GM12878 (cell line): ENCODE results near the gene UBE2E3. TPM values are rescaled to one million over a fixed set of nuclear protein-coding genes. Genes with fewer than 3 reads are reported as not detected.

Experiments used
- BCLAF1 ChIP-seq: fragments of 450-650 bp; IDR thresholded peaks from 2 replicates; pipeline ENCODE4 v1.6.1; 2017; ENCODE audit warnings: antibody characterized with exemption, mild to moderate bottlenecking, moderate library complexity
- CBFB ChIP-seq: IDR thresholded peaks from 2 replicates; pipeline ENCODE4 v1.6.1; 2016; ENCODE audit warnings: antibody characterized with exemption, low read depth
- KDM1A ChIP-seq: fragments of 200-600 bp; sonication (generic); IDR thresholded peaks from 2 replicates; pipeline ENCODE4 v1.6.1; 2016; ENCODE audit warnings: borderline replicate concordance
- MXI1 ChIP-seq: fragments of 150-350 bp; IDR thresholded peaks from 2 replicates; pipeline ENCODE4 v1.6.1; 2011; ENCODE audit warnings: low read depth, mild to moderate bottlenecking, inconsistent platforms, low read length, improper control_type of control experiment
- NFXL1 ChIP-seq: fragments of 450-650 bp; IDR thresholded peaks from 2 replicates; pipeline ENCODE4 v1.6.1; 2017; ENCODE audit warnings: antibody characterized with exemption, mild to moderate bottlenecking, borderline replicate concordance
- POU2F2 ChIP-seq: IDR thresholded peaks from 3 replicates; pipeline ENCODE4 v1.6.1; 2011; ENCODE audit warnings: low read depth, mild to moderate bottlenecking, low read length, borderline replicate concordance
- SMARCA5 ChIP-seq: fragments of 450-650 bp; IDR thresholded peaks from 2 replicates; pipeline ENCODE4 v1.6.1; 2017; ENCODE audit warnings: mild to moderate bottlenecking
- SREBF2 ChIP-seq: IDR thresholded peaks from 2 replicates; pipeline ENCODE4 v1.6.1; 2012; ENCODE audit warnings: mild to moderate bottlenecking, low read length
- STAT3 ChIP-seq: IDR thresholded peaks from 2 replicates; pipeline ENCODE4 v1.6.1; 2011; ENCODE audit warnings: low read depth, low read length, improper control_type of control experiment
- TAF1 ChIP-seq: IDR thresholded peaks from 2 replicates; pipeline ENCODE4 v1.6.1; 2011; ENCODE audit warnings: mild to moderate bottlenecking, low read depth, low read length, borderline replicate concordance
- TBL1XR1 ChIP-seq: IDR thresholded peaks from 2 replicates; pipeline ENCODE4 v1.6.1; 2012; ENCODE audit warnings: low read depth, low read length, improper control_type of control experiment
- TCF12 ChIP-seq: IDR thresholded peaks from 2 replicates; pipeline ENCODE4 v1.6.1; 2011; ENCODE audit warnings: low read depth, mild to moderate bottlenecking, low read length
- TCF3 ChIP-seq: IDR thresholded peaks from 2 replicates; pipeline ENCODE4 v1.6.1; 2012; ENCODE audit warnings: low read depth, mild to moderate bottlenecking, low read length, borderline replicate concordance; ENCODE audit not compliant: insufficient read depth
- YBX1 ChIP-seq: fragments of 450-650 bp; IDR thresholded peaks from 2 replicates; pipeline ENCODE4 v1.6.1; 2016; ENCODE audit warnings: antibody characterized with exemption
- ZBED1 ChIP-seq: IDR thresholded peaks from 2 replicates; pipeline ENCODE4 v1.6.1; 2016; ENCODE audit warnings: borderline replicate concordance
- ZBTB40 ChIP-seq: fragments of 450-650 bp; IDR thresholded peaks from 2 replicates; pipeline ENCODE4 v1.6.1; 2016; ENCODE audit warnings: mild to moderate bottlenecking, moderate library complexity, borderline replicate concordance
- ZNF274 ChIP-seq: IDR thresholded peaks from one replicate; pipeline ENCODE4 v1.8.0; 2011; ENCODE audit not compliant: insufficient read length, insufficient read depth
- ZNF592 ChIP-seq: fragments of 450-650 bp; IDR thresholded peaks from 2 replicates; pipeline ENCODE4 v1.6.1; 2017; ENCODE audit warnings: mild to moderate bottlenecking, moderate library complexity
- polyA plus RNA-seq, 11 experiments: library from polyadenylated mRNA; depleted of rRNA in 4 of 11; unstranded in 6 of 11; stranded (reverse) in 5 of 11; fragments of >200 nt; fragmentation: Nextera tagmentation in 4 of 11; fragmentation: Illumina TruSeq in 1 of 11; extraction: Ambion mirVana in 4 of 11; extraction: Trizol in 1 of 11; gene quantifications; 1 replicate in 1 of 11; 2 replicates in 10 of 11; pipeline versions ENCODE4 v1.2.1 to v1.2.3, GENCODE V29; 2011 to 2016; ENCODE audit warnings: inconsistent platforms in 2 of 11, missing spikeins in 2 of 11, low read depth in 1 of 11
- total RNA-seq, 4 experiments: library from RNA; depleted of rRNA in 3 of 4; stranded (reverse); fragments of >200 nt in 3 of 4; fragmentation: Illumina TruSeq in 1 of 4; extraction: Trizol in 1 of 4; gene quantifications; 2 replicates each; pipeline versions ENCODE4 v1.2.1 to v1.2.3, GENCODE V29; 2013 to 2021

UBE2E3 gene
- total and polyA plus RNA-seq, 10 of the 15 experiments (the other 5 are each of a cell fraction or from before 2014, with no cell fraction given), result 14.9 to 50.0 (median 26.2) TPM

GRCh38 chr2:180980106-180980942 is at the start of gene UBE2E3 (continued):
- TF ChIP-seq ZBTB40 (no peak), POU2F2 (0 out of 3 replicates have a peak, but pooled peaks have one; percentile 2), TCF12 (0 out of 2 replicates have a peak, but pooled peaks have one; percentile 8), KDM1A (no peak), MXI1 (0 out of 2 replicates have a peak, but pooled peaks have one; percentile 35), ZNF274 (no peak), NFXL1 (no peak), SMARCA5 (peak; percentile 91), CBFB (no peak), TBL1XR1 (0 out of 2 replicates have a peak, but pooled peaks have one; percentile 20), TAF1 (no peak), TCF3 (0 out of 2 replicates have a peak, but pooled peaks have one; percentile 8), ZNF592 (0 out of 2 replicates have a peak, but pooled peaks have one; percentile 18), YBX1 (no peak), BCLAF1 (0 out of 2 replicates have a peak, but pooled peaks have one; percentile 43), STAT3 (no peak), ZBED1 (no peak), SREBF2 (no peak)
